Thymus (tissue), 11 donors: Measurements from ENCODE around the gene CRIP1. TPM values are rescaled to one million over a fixed set of nuclear protein-coding genes. Genes with fewer than 3 reads are reported as not detected.

Source experiments
- DNase-seq, 9 donors: peaks; one replicate each; pipeline ENCODE4 v3.0.0-alpha.2; 2013; ENCODE audit warnings: low spot score in 9 of 9, low read depth in 6 of 9, missing footprints in 1 of 9
- H3K27ac ChIP-seq, 2 donors: one replicate each; pipeline ENCODE4 v1.5.1; 2013; ENCODE audit warnings: control low read depth in 1 of 2, low read depth in 1 of 2, low read length in 1 of 2, mild to moderate bottlenecking in 1 of 2, moderate library complexity in 1 of 2
- H3K27me3 ChIP-seq, 2 donors: one replicate each; pipeline ENCODE4 v1.5.1; 2013; ENCODE audit warnings: low read length in 1 of 2; ENCODE audit not compliant: control insufficient read depth in 2 of 2, insufficient read depth in 1 of 2
- H3K36me3 ChIP-seq, 2 donors: one replicate each; pipeline ENCODE4 v1.5.1; 2013; ENCODE audit warnings: low read length in 1 of 2, mild to moderate bottlenecking in 1 of 2, moderate library complexity in 1 of 2; ENCODE audit not compliant: control insufficient read depth in 2 of 2, insufficient read depth in 2 of 2
- H3K4me1 ChIP-seq, 2 donors: one replicate each; pipeline ENCODE4 v1.5.1; 2013; ENCODE audit warnings: low read length in 2 of 2; ENCODE audit not compliant: control insufficient read depth in 2 of 2, insufficient read depth in 2 of 2
- H3K4me3 ChIP-seq, 2 donors: one replicate each; pipeline ENCODE4 v1.5.1; 2013; ENCODE audit warnings: low read length in 2 of 2, control low read depth in 1 of 2, mild to moderate bottlenecking in 1 of 2
- H3K9me3 ChIP-seq, 2 donors: one replicate each; pipeline ENCODE4 v1.5.1; 2013; ENCODE audit warnings: low read length in 1 of 2, mild to moderate bottlenecking in 1 of 2; ENCODE audit not compliant: control insufficient read depth in 2 of 2, insufficient read depth in 1 of 2
- WGBS: extraction: QIAGEN DNeasy Blood & Tissue Kit; methylation state at CpG from one replicate; pipeline ENCODE4 v1.1.7; 2013; 5-methylcytosine and 5-hydroxymethylcytosine counted together
- polyA plus RNA-seq: library from polyadenylated mRNA; stranded (reverse); fragments of 200-250 nt; gene quantifications from one replicate; pipeline ENCODE4 v1.2.3, GENCODE V29; 2013
- total RNA-seq: library from RNA; stranded (reverse); fragments of 120-200 nt; gene quantifications from one replicate; pipeline ENCODE4 v1.2.4, GENCODE V29; 2013
- donor health status: healthy.

Gene CRIP1
- total and polyA plus RNA-seq, 2 donors = 108 to 471 TPM

DNA sequence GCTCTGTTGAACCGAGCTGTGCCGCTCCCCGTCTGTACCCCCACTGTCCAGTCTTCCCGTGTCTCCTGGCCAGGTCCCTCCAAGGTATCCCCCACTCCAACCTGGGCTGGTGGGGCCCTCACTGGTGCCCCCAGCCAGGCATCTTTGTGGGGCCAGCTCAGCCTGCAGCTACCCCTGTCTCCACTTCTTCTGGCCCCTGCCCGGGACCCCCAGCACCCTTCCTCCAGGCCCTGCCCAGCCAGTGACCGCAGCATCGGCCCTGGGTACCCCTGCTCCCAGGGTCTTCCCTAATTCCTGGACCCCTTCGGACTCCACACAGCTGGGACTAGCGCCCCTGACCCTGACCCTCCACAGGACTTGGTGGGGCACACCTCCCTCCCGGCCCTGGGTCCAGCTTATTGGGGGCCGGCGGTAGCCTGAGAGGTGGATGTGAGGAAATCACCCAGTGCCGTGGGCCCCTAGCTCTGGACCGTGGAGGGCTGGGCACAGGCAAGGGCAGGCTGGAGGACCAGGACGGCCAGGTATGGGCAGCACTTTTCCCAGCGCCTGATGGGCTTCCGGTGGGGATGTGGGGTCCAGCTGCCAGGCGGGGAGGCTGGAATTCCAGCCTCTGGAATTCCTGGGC, 4.1 kb upstream of the CRIP1 start:
- peak overlapping the region; percentile 76 to 83 for H3K27ac ChIP-seq
- DNase-seq = no peak
- H3K4me1 ChIP-seq = peaks cover 18 to 62% of the 10 kb centered on the region in 2 donors
- peaks cover 49 to 99% of the 10 kb centered on the region in 2 donors for H3K27me3 ChIP-seq
- H3K9me3 ChIP-seq = peaks cover 5 to 12% of the 10 kb centered on the region in 2 donors
- no peak overlapping the region for H3K4me3 ChIP-seq
- H3K36me3 ChIP-seq = no peaks in the 10 kb centered on the region
- WGBS = 93% methylated on average over 18 of the region's 18 CpGs

- no peak overlapping the region for H3K4me3 ChIP-seq
- peaks cover 41 to 96% of the 10 kb centered on the region in 2 donors for H3K27me3 ChIP-seq
- H3K27ac ChIP-seq = no peak overlapping the region
- peaks cover 24 to 71% of the 10 kb centered on the region in 2 donors for H3K4me1 ChIP-seq
- peaks cover 0 to 7% of the 10 kb centered on the region in 2 donors for H3K9me3 ChIP-seq
- no peaks in the 10 kb centered on the region for H3K36me3 ChIP-seq
- DNase-seq = no peak
- 90% methylated on average over 18 of the region's 18 CpGs for WGBS
Measured at GRCh38 chr14:105483300-105484068, 3.2 kb upstream of the CRIP1 start.

DNA sequence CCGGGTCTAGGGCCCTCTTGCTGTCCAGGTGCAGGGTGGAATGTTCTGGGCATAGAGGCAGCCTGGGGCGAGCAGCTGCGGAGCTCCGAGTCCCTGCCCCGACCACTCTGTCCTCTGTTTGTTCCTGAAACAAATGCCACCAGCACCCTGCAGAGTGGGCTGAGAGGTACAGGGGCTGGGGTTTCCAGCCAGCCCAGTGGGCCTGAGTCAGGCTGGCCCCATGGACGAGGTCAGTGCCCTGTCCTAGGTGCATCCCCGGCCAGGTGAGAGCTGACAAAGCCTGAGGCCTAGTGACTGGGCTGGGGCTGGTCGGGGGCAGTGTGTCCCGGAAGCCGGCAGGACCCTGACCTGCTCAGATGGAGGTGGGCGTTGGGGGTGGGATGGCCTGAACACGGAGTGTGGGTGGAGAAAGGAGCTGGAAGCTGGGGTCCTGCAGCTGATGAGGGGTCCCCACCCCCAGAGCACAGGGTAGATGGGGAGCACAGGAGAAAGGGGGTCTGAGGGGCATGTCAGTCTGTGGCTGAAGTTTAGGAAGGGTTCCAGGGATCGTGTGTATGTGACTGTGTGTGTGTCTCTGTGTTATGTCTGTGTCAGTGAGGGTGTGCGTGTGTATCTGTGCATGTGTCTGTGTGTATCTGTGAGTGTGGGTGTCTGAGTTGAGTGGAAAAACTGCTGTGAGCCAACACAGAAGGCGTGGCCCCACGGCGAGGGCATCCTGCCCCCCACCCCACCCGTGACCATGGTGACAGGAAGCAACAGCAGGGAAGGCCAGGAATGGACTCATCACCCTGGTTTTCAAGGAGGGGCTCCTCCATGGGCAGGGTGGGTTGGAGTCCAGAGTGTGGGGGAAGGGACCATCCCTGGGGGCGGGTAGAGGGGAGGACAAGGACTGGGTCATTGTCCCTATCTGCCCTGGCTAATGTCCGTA, 2.4 kb upstream of the CRIP1 start:
- peak in 1 of 9 donors; percentile 34 for DNase-seq
- Histone ChIP-seq H3K27me3 (peaks cover 33 to 88% of the 10 kb centered on the region in 2 donors), H3K27ac (no peak overlapping the region)

GRCh38 chr14:105484997-105485393, 1.7 kb upstream of the CRIP1 start:
- Histone ChIP-seq H3K9me3 (peaks cover 0 to 4% of the 10 kb centered on the region in 2 donors), H3K27me3 (peaks cover 27 to 82% of the 10 kb centered on the region in 2 donors), H3K4me3 (no peak overlapping the region), H3K36me3 (no peaks in the 10 kb centered on the region), H3K27ac (no peak overlapping the region), H3K4me1 (peaks cover 36 to 82% of the 10 kb centered on the region in 2 donors)
- WGBS = 97% methylated on average over 16 of the region's 16 CpGs
- no peak for DNase-seq

More for the DNA sequence above, 2.4 kb upstream of the CRIP1 start:
- H3K4me3 ChIP-seq = no peak overlapping the region
- peaks cover 0 to 7% of the 10 kb centered on the region in 2 donors for H3K9me3 ChIP-seq
- WGBS = 90% methylated on average over 20 of the region's 20 CpGs
- H3K36me3 ChIP-seq = no peaks in the 10 kb centered on the region
- peaks cover 32 to 79% of the 10 kb centered on the region in 2 donors for H3K4me1 ChIP-seq

- no peak overlapping the region for H3K4me3 ChIP-seq
- H3K27me3 ChIP-seq = peaks cover 20 to 74% of the 10 kb centered on the region in 2 donors
- 36% methylated on average over 12 of the region's 12 CpGs for WGBS
- peak overlapping the region in 1 of 2 donors; percentile 15 for H3K27ac ChIP-seq
- no peaks in the 10 kb centered on the region for H3K36me3 ChIP-seq
- peaks cover 0 to 4% of the 10 kb centered on the region in 2 donors for H3K9me3 ChIP-seq
- H3K4me1 ChIP-seq = peaks cover 36 to 80% of the 10 kb centered on the region in 2 donors
- DNase-seq = peak in 1 of 9 donors; percentile 52
Measured at GRCh38 chr14:105485739-105486162, 935 bp upstream of the CRIP1 start.

DNA sequence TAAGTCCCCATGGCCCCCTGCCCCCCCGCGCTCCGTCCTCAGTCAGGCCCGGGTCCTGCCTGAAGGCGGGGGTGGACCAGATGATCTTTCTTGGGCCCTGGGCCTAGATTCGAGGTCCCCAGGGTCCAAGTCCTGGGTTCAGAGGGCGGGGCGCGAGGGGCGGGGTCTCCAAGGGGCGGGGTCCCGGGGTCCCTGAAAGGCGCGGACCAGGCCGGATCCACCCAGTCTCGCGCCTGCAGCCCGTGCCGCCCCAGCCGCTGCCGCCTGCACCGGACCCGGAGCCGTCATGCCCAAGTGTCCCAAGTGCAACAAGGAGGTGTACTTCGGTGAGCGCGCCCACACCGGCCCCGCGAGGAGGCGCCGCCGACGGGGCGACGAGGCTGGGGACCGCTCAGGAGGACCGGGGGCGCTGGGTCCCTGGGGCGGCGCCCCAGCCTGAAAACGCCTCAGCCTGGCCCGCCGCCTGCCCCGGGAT, 325 bp downstream of the CRIP1 start:
- peak in 1 of 9 donors; percentile 55 for DNase-seq
- peak overlapping the region; percentile 61 to 62 for H3K4me3 ChIP-seq
- H3K36me3 ChIP-seq = no peaks in the 10 kb centered on the region
- WGBS = 3% methylated on average over 45 of the region's 45 CpGs
- no peaks in the 10 kb centered on the region for H3K9me3 ChIP-seq
- peaks cover 17 to 61% of the 10 kb centered on the region in 2 donors for H3K27me3 ChIP-seq
- H3K27ac ChIP-seq = peak overlapping the region; percentile 47 to 86
- H3K4me1 ChIP-seq = peaks cover 29 to 72% of the 10 kb centered on the region in 2 donors

DNA sequence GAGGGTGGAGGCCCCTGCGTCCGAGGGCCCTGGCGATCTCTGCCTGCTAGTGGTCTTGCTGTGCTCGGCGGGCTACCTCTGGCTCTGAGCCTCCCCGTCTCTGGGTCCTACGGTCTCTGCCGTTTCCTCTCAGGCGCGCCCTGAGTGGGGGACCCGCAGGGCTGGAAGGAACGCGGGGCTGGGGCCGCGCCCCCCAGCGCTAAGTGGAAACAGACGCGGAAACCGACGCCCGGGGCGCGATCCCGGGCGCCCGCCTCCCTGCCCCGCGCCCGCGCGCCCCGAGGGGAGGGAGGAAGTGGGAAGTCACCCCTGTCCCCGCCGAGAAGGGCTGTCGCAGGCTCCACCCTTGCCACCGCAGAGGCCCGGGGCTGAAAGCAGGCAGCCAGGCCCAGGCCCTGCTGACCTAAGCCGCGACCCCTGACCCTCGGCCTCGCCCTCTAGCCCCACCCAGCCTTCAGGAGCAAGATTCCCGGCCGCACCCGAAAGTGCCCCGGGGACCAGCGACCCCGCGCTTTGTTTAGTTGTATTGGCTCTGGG, 831 bp downstream of the CRIP1 start:
- Histone ChIP-seq H3K36me3 (peaks cover 0 to 3% of the 10 kb centered on the region in 2 donors), H3K4me1 (peaks cover 27 to 68% of the 10 kb centered on the region in 2 donors), H3K4me3 (peak overlapping the region; percentile 61 to 62), H3K27ac (peak overlapping the region; percentile 66 to 86), H3K27me3 (peaks cover 17 to 56% of the 10 kb centered on the region in 2 donors), H3K9me3 (no peaks in the 10 kb centered on the region)
- DNase-seq = peak in 4 of 9 donors; percentile 47 to 79 (median 60)
- WGBS = 3% methylated on average over 48 of the region's 48 CpGs

DNA sequence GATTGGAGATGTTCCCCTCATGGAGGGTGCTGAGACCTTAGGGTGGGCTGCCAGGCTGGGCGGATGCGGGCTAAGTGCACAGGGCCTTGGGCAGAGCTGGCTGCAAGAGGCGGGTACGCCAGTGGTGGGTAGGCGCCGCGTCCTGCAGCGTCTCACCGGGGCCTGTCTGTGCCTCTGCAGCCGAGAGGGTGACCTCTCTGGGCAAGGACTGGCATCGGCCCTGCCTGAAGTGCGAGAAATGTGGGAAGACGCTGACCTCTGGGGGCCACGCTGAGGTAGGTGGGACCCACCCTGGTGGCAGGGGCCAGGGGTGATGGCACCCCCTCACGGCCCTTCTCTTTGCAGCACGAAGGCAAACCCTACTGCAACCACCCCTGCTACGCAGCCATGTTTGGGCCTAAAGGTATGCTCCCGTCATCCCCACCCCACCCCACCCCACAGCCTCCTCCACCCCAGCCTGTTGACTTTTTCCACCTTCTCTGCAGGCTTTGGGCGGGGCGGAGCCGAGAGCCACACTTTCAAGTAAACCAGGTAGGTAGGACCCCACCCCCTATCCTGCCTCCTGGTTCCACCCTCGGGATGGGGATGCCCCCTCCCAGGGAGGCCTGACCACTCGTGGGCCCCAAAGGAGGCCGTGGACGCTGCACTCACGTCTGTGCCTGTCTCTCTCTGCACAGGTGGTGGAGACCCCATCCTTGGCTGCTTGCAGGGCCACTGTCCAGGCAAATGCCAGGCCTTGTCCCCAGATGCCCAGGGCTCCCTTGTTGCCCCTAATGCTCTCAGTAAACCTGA, 1.5 kb downstream of the CRIP1 start:
- 75% methylated on average over 26 of the region's 26 CpGs for WGBS

More for the DNA sequence above, 1.5 kb downstream of the CRIP1 start:
- H3K4me1 ChIP-seq = peaks cover 24 to 61% of the 10 kb centered on the region in 2 donors
- H3K4me3 ChIP-seq = peak overlapping the region; percentile 61 to 62
- H3K27me3 ChIP-seq = peaks cover 17 to 50% of the 10 kb centered on the region in 2 donors
- H3K9me3 ChIP-seq = no peaks in the 10 kb centered on the region
- DNase-seq = no peak
- peak overlapping the region; percentile 66 to 86 for H3K27ac ChIP-seq
- peaks cover 0 to 8% of the 10 kb centered on the region in 2 donors for H3K36me3 ChIP-seq
